ENCODE data around the gene MZT2B.
"Not testable (repeated sequence)": the region's sequence is repeated elsewhere in the genome, so short reads cannot be mapped to it uniquely, and the experiment has no call there.

DNA sequence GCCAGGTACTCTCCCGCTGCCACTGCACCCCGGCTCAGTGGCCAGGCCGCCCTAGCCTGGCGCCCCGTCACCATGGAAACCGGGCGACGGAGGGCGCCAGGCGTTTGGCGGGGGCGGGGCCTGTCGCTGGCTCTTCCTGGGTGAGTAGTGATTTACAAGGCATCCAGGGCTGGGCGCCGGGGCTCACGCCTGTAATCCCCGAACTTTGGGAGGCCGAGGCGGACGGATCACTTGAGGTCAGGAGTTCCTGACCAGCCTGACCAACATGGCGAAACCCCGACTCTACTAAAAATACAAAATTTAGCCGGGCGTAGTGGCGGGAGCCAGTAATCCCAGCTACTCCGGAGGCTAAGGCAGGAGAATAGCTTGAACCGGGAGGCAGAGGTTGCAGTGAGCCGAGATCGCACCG is 37.1 kb upstream of the MZT2B start, which contains the start of gene CCDC74B:
- not testable (repeated sequence) for TF ChIP-seq CTCF, POLR2A (IDR thresholded peaks at IDR 0.05)

Data from adrenal gland (tissue), 5 donors.